Stimulated activated CD8-positive, alpha-beta memory T cell treated with anti-CD3 and anti-CD28 coated beads, Interleukin-4, amount 100 ng/mL, for 48 hours (primary cell): Measurements from ENCODE around the gene TASP1.
"Not testable (repeated sequence)": the region's sequence is repeated elsewhere in the genome, so short reads cannot be mapped to it uniquely, and the experiment has no call there.

ENCODE experiments used
- DNase-seq: peaks from one replicate; pipeline ENCODE4 v3.0.0-alpha.2; 2020

TASP1 gene

GRCh38 chr20:13389115-13389514 lies 249.6 kb downstream of the TASP1 start:
- no peak for DNase-seq

- DNase-seq, result no peak
Observed at GRCh38 chr20:13384132-13384531, 254.6 kb downstream of the TASP1 start.

GRCh38 chr20:13382786-13383185 lies 255.9 kb downstream of the TASP1 start:
- DNase-seq, result no peak

GRCh38 chr20:13380497-13381229 lies 258.1 kb downstream of the TASP1 start:
- not testable (repeated sequence) for DNase-seq

- DNase-seq, result no peak
Observed at GRCh38 chr20:13373400-13373799, 265.3 kb downstream of the TASP1 start.

- no peak for DNase-seq
Observed at GRCh38 chr20:13364278-13365170, 274.2 kb downstream of the TASP1 start.

GRCh38 chr20:13363473-13363872 lies 275.3 kb downstream of the TASP1 start:
- DNase-seq, result no peak

GRCh38 chr20:13362165-13362564 lies 276.6 kb downstream of the TASP1 start:
- not testable (repeated sequence) for DNase-seq

- not testable (repeated sequence) for DNase-seq
Observed at GRCh38 chr20:13358936-13359335, 279.8 kb downstream of the TASP1 start.

- not testable (repeated sequence) for DNase-seq
Observed at GRCh38 chr20:13357782-13358181, 280.9 kb downstream of the TASP1 start.

- DNase-seq, result no peak
Observed at GRCh38 chr20:13356591-13356990, 282.1 kb downstream of the TASP1 start.

- DNase-seq, result no peak
Observed at GRCh38 chr20:13355941-13356486, 282.7 kb downstream of the TASP1 start.

GRCh38 chr20:13355411-13355810 lies 283.3 kb downstream of the TASP1 start:
- no peak for DNase-seq

GRCh38 chr20:13353261-13353945 lies 285.3 kb downstream of the TASP1 start:
- DNase-seq, result no peak

GRCh38 chr20:13349235-13349604 lies 289.5 kb downstream of the TASP1 start:
- no peak for DNase-seq

- no peak for DNase-seq
Observed at GRCh38 chr20:13348311-13349234, 290.2 kb downstream of the TASP1 start.

GRCh38 chr20:13344671-13345070 lies 294.1 kb downstream of the TASP1 start:
- no peak for DNase-seq

GRCh38 chr20:13342469-13343242 lies 296.1 kb downstream of the TASP1 start:
- DNase-seq, result no peak

- no peak for DNase-seq
Observed at GRCh38 chr20:13341737-13342393, 296.9 kb downstream of the TASP1 start.

GRCh38 chr20:13340088-13340487 lies 298.6 kb downstream of the TASP1 start:
- no peak for DNase-seq
